CD4-positive, alpha-beta T cell (primary cell): Measurements from ENCODE around the gene HASPIN. TPM values are rescaled to one million over a fixed set of nuclear protein-coding genes. Genes with fewer than 3 reads are reported as not detected.

Experiments
- ATAC-seq: fragments of 200-7000 bp; cut with Tn5 transposase; one replicate; pipeline ENCODE4 v1.10.0; 2022; ENCODE audit warnings: mild to moderate bottlenecking; ENCODE audit not compliant: poor library complexity
- CTCF ChIA-PET: fragments of 350-600 bp; sonication (Branson Sonifier 250); formaldehyde crosslinking; loops from one replicate; lab custom pipeline; 2021; ENCODE audit warnings: antibody characterized with exemption, inconsistent platforms; lab: Charles Lee
- POLR2A ChIA-PET: fragments of 350-600 bp; sonication (Branson Sonifier 250); formaldehyde crosslinking; loops from one replicate; lab custom pipeline; 2021; ENCODE audit warnings: antibody characterized with exemption, inconsistent platforms; lab: Charles Lee
- DNase-seq, 14 experiments: peaks; one replicate each; pipeline ENCODE4 v3.0.0-alpha.2; 2013 to 2020; ENCODE audit warnings: mixed read lengths in 2 of 14
- H3K27ac ChIP-seq, 2 donors: one replicate each; pipeline versions ENCODE4 v1.5.1 to v1.7.0; 2013; ENCODE audit warnings: low read length in 2 of 2, low read depth in 1 of 2, mild to moderate bottlenecking in 1 of 2
- H3K27me3 ChIP-seq, 2 experiments: 1 replicate in 1 of 2; 2 replicates in 1 of 2; pipeline versions ENCODE4 v1.6.1 to v1.7.0; 2013; ENCODE audit warnings: low read length in 2 of 2, control low read depth in 1 of 2, mild to moderate bottlenecking in 1 of 2, moderate library complexity in 1 of 2; ENCODE audit not compliant: insufficient read depth in 2 of 2, control insufficient read depth in 1 of 2
- H3K36me3 ChIP-seq: one replicate; pipeline ENCODE4 v1.6.1; 2013; ENCODE audit warnings: low read length, control low read depth; ENCODE audit not compliant: insufficient read depth
- H3K4me1 ChIP-seq: one replicate; pipeline ENCODE4 v1.6.1; 2013; ENCODE audit warnings: low read length, control low read depth; ENCODE audit not compliant: insufficient read depth
- H3K4me3 ChIP-seq: one replicate; pipeline ENCODE4 v1.5.1; 2013; ENCODE audit warnings: mild to moderate bottlenecking, low read length, moderate library complexity
- H3K9me3 ChIP-seq, 2 experiments: 1 replicate in 1 of 2; 2 replicates in 1 of 2; pipeline versions ENCODE4 v1.6.1 to v1.7.0; 2013; ENCODE audit warnings: low read length in 2 of 2, mild to moderate bottlenecking in 2 of 2, control low read depth in 1 of 2, moderate library complexity in 1 of 2; ENCODE audit not compliant: control insufficient read depth in 1 of 2, insufficient read depth in 1 of 2
- H3K27ac Mint-ChIP-seq: one replicate; pipeline ENCODE4 v1.8.0; 2020; ENCODE audit warnings: mixed read lengths
- H3K27me3 Mint-ChIP-seq: one replicate; pipeline ENCODE4 v1.8.0; 2021; ENCODE audit warnings: mixed read lengths
- H3K36me3 Mint-ChIP-seq: one replicate; pipeline ENCODE4 v1.8.0; 2021; ENCODE audit warnings: low read depth, mixed read lengths
- H3K4me1 Mint-ChIP-seq: one replicate; pipeline ENCODE4 v1.8.0; 2021; ENCODE audit warnings: low read depth, mixed read lengths
- H3K4me3 Mint-ChIP-seq: one replicate; pipeline ENCODE4 v1.8.0; 2020; ENCODE audit warnings: mild to moderate bottlenecking, mixed read lengths
- H3K9me3 Mint-ChIP-seq: one replicate; pipeline ENCODE4 v1.8.0; 2020; ENCODE audit warnings: mixed read lengths
- CTCF ChIP-seq: fragments of 200-600 bp; IDR thresholded peaks from one replicate; pipeline ENCODE4 v1.8.0; 2022; ENCODE audit warnings: antibody characterized with exemption, mild to moderate bottlenecking
- intact Hi-C, 2 experiments: fragments of 100-400 bp; cut with DNase I in 1 of 2; cut with micrococcal nuclease in 1 of 2; formaldehyde crosslinking; loops; one replicate each; pipeline versions ENCODE4 v1.15.1 to v1.9.0; 2023 to 2025; cut with DNase I, micrococcal nuclease
- total RNA-seq, 174 experiments: library from RNA in 2 of 174; stranded (reverse) in 2 of 174; gene quantifications; one replicate each; pipeline ENCODE4 v1.2.3 and lab custom pipeline; 2021 to 2026

HASPIN gene
- total RNA-seq, 2 experiments from 2014 or later: 0.22 to 0.25 TPM

GRCh38 chr17:3759597-3760216 is 36.0 kb downstream of the HASPIN start:
- TF ChIP-seq CTCF: no peak
- no peak overlapping the region for H3K4me3 Mint-ChIP-seq
- no peaks in the 10 kb centered on the region for H3K9me3 Mint-ChIP-seq
- peaks cover 29% of the 10 kb centered on the region for H3K4me1 Mint-ChIP-seq
- H3K27ac Mint-ChIP-seq: no peak overlapping the region
- ChIA-PET CTCF (interaction anchor here (2.2 kb wide), 1 partner anchor 22 kb away, joined by 8 read pairs; no protein-coding TSS in a partner anchor), POLR2A (interaction anchor here (2.1 kb wide), 1 partner anchor 9 kb away, joined by 5 read pairs; no protein-coding TSS in a partner anchor)
- H3K27me3 Mint-ChIP-seq: no peaks in the 10 kb centered on the region
- Histone ChIP-seq H3K4me3 (no peak overlapping the region), H3K27me3 (no peaks in the 10 kb centered on the region), H3K4me1 (peaks cover 37% of the 10 kb centered on the region), H3K27ac (no peak overlapping the region), H3K36me3 (no peaks in the 10 kb centered on the region), H3K9me3 (no peaks in the 10 kb centered on the region)
- intact Hi-C loops: no loop called here
- no peak for DNase-seq
- no peaks in the 10 kb centered on the region for H3K36me3 Mint-ChIP-seq
- ATAC-seq: no peak

GRCh38 chr17:3761036-3761917 is 37.6 kb downstream of the HASPIN start:
- intact Hi-C loops: no loop called here
- DNase-seq: no peak
- Histone ChIP-seq H3K4me1 (peaks cover 40% of the 10 kb centered on the region), H3K4me3 (no peak overlapping the region), H3K27me3 (no peaks in the 10 kb centered on the region), H3K36me3 (no peaks in the 10 kb centered on the region), H3K9me3 (peaks cover 0 to 4% of the 10 kb centered on the region in 2 experiments), H3K27ac (no peak overlapping the region)
- no peak overlapping the region for H3K27ac Mint-ChIP-seq
- TF ChIP-seq CTCF: no peak
- no peak overlapping the region for H3K4me3 Mint-ChIP-seq
- H3K36me3 Mint-ChIP-seq: no peaks in the 10 kb centered on the region
- no peaks in the 10 kb centered on the region for H3K27me3 Mint-ChIP-seq
- ChIA-PET POLR2A (interaction anchor here (2.1 kb wide), 1 partner anchor 10 kb away, joined by 5 read pairs; no protein-coding TSS in a partner anchor), CTCF (interaction anchor here (2.2 kb wide), 1 partner anchor 24 kb away, joined by 8 read pairs; no protein-coding TSS in a partner anchor)
- no peaks in the 10 kb centered on the region for H3K9me3 Mint-ChIP-seq
- no peak for ATAC-seq
- peaks cover 32% of the 10 kb centered on the region for H3K4me1 Mint-ChIP-seq

- H3K27me3 Mint-ChIP-seq: no peaks in the 10 kb centered on the region
- TF ChIP-seq CTCF: no peak
- Histone ChIP-seq H3K4me3 (no peak overlapping the region), H3K27ac (no peak overlapping the region), H3K36me3 (no peaks in the 10 kb centered on the region), H3K9me3 (peaks cover 0 to 4% of the 10 kb centered on the region in 2 experiments), H3K4me1 (peaks cover 47% of the 10 kb centered on the region), H3K27me3 (no peaks in the 10 kb centered on the region)
- H3K4me3 Mint-ChIP-seq: no peak overlapping the region
- ATAC-seq: no peak
- no peak overlapping the region for H3K27ac Mint-ChIP-seq
- H3K4me1 Mint-ChIP-seq: peaks cover 39% of the 10 kb centered on the region
- no peak for DNase-seq
- no peaks in the 10 kb centered on the region for H3K9me3 Mint-ChIP-seq
- CTCF ChIA-PET: interaction anchor here (0.7 kb wide), 2 partner anchors 129 to 1186 kb away, joined by 3 to 5 read pairs; no protein-coding TSS in a partner anchor
- no peaks in the 10 kb centered on the region for H3K36me3 Mint-ChIP-seq
- POLR2A ChIA-PET: no interaction called here
- intact Hi-C loops: no loop called here
Measured at GRCh38 chr17:3761918-3762380, 38.2 kb downstream of the HASPIN start.
